IMR-90 (cell line): ENCODE results near the gene LATS2. TPM values are rescaled to one million over a fixed set of nuclear protein-coding genes. Genes with fewer than 3 reads are reported as not detected.

ENCODE experiments used
- ATAC-seq: fragments of 200-7000 bp; cut with Tn5 transposase; 2 replicates; pipeline ENCODE4 v1.9.1; 2020; ENCODE audit warnings: low read depth, mild to moderate bottlenecking, moderate library complexity
- BruUV-seq: library from RNA; stranded (reverse); fragments of 400-500 nt; replicated peaks from 2 replicates; lab custom pipeline; 2021; lab: Mats Ljungman, UMichigan
- CTCF ChIA-PET: fragments of 300-600 bp; formaldehyde crosslinking; extraction: SDS; loops from one replicate; lab custom pipeline; 2021; ENCODE audit warnings: antibody characterized with exemption; lab: Yijun Ruan, JAX
- POLR2A ChIA-PET: fragments of 300-600 bp; sonication (Branson Sonifier 250); formaldehyde crosslinking; loops from one replicate; lab custom pipeline; 2022; ENCODE audit warnings: antibody characterized with exemption; ENCODE audit not compliant: unreplicated experiment; lab: Charles Lee
- DNase-seq: peaks from one replicate; pipeline ENCODE4 v3.0.0; 2013
- H2AFZ ChIP-seq: replicated peaks from 2 replicates; pipeline ENCODE3; 2013; ENCODE audit warnings: low read length, mild to moderate bottlenecking; ENCODE audit not compliant: poor library complexity
- H2AK5ac ChIP-seq: 2 replicates; pipeline ENCODE4 v1.6.1; 2013; ENCODE audit warnings: low read depth, low read length, inconsistent platforms
- H2AK9ac ChIP-seq: replicated peaks from 2 replicates; pipeline ENCODE3; 2013; ENCODE audit warnings: mild to moderate bottlenecking, low read depth, low read length, moderate library complexity; ENCODE audit not compliant: poor library complexity
- H2BK120ac ChIP-seq: 2 replicates; pipeline ENCODE4 v1.6.1; 2013; ENCODE audit warnings: low read depth, low read length, inconsistent platforms
- H2BK15ac ChIP-seq: 3 replicates; pipeline ENCODE4 v1.6.1; 2013; ENCODE audit warnings: low read depth, low read length, inconsistent platforms
- H2BK20ac ChIP-seq: 2 replicates; pipeline ENCODE4 v1.6.1; 2013; ENCODE audit warnings: low read depth, mild to moderate bottlenecking, inconsistent platforms, low read length, moderate library complexity
- H2BK5ac ChIP-seq: 2 replicates; pipeline ENCODE4 v1.6.1; 2013; ENCODE audit warnings: mild to moderate bottlenecking, low read depth, low read length, inconsistent platforms; ENCODE audit not compliant: poor library complexity, severe bottlenecking
- H3K14ac ChIP-seq: replicated peaks from 2 replicates; pipeline ENCODE4 v1.6.1; 2013; ENCODE audit warnings: low read depth, low read length, inconsistent platforms
- H3K18ac ChIP-seq: 2 replicates; pipeline ENCODE4 v1.6.1; 2013; ENCODE audit warnings: low read depth, low read length, control low read depth
- H3K23ac ChIP-seq: 2 replicates; pipeline ENCODE4 v1.6.1; 2013; ENCODE audit warnings: low read depth, low read length, inconsistent platforms
- H3K27ac ChIP-seq: 2 replicates; pipeline ENCODE4 v1.5.1; 2013; ENCODE audit warnings: mild to moderate bottlenecking, control low read depth, low read length; ENCODE audit not compliant: insufficient read depth
- H3K27me3 ChIP-seq: 2 replicates; pipeline ENCODE4 v1.6.1; 2013; ENCODE audit warnings: low read length; ENCODE audit not compliant: control insufficient read depth, insufficient read depth
- H3K36me3 ChIP-seq: 2 replicates; pipeline ENCODE4 v1.6.1; 2013; ENCODE audit warnings: low read length, mixed read lengths; ENCODE audit not compliant: control insufficient read depth, insufficient read depth
- H3K4ac ChIP-seq: 2 replicates; pipeline ENCODE4 v1.6.1; 2013; ENCODE audit warnings: low read depth, low read length, inconsistent platforms
- H3K4me1 ChIP-seq: 2 replicates; pipeline ENCODE4 v1.6.1; 2013; ENCODE audit warnings: low read length, mixed read lengths; ENCODE audit not compliant: control insufficient read depth, insufficient read depth
- H3K4me2 ChIP-seq: 2 replicates; pipeline ENCODE4 v1.6.1; 2013; ENCODE audit warnings: low read depth, mild to moderate bottlenecking, control low read depth, low read length, moderate library complexity
- H3K4me3 ChIP-seq: 2 replicates; pipeline ENCODE4 v1.5.1; 2013; ENCODE audit warnings: low read depth, mild to moderate bottlenecking, control low read depth, low read length, moderate library complexity; ENCODE audit not compliant: insufficient read depth
- H3K56ac ChIP-seq: 2 replicates; pipeline ENCODE4 v1.6.1; 2013; ENCODE audit warnings: low read length, inconsistent platforms; ENCODE audit not compliant: insufficient read depth; ENCODE audit errors: extremely low read depth
- H3K79me1 ChIP-seq, 2 experiments: 2 replicates each; pipeline ENCODE4 v1.6.1; 2013; ENCODE audit warnings: low read length in 2 of 2, inconsistent platforms in 1 of 2, low read depth in 1 of 2
- H3K9ac ChIP-seq: 2 replicates; pipeline ENCODE4 v1.6.1; 2013; ENCODE audit warnings: low read depth, low read length, control low read depth
- H3K9me1 ChIP-seq: 2 replicates; pipeline ENCODE4 v1.6.1; 2013; ENCODE audit warnings: low read length, inconsistent platforms; ENCODE audit not compliant: insufficient read depth
- H3K9me3 ChIP-seq: 2 replicates; pipeline ENCODE4 v1.6.1; 2013; ENCODE audit warnings: low read length; ENCODE audit not compliant: control insufficient read depth, insufficient read depth
- H4K20me1 ChIP-seq: 2 replicates; pipeline ENCODE4 v1.6.1; 2013; ENCODE audit warnings: low read length, inconsistent platforms; ENCODE audit not compliant: insufficient read depth
- H4K5ac ChIP-seq: 2 replicates; pipeline ENCODE4 v1.6.1; 2013; ENCODE audit warnings: mild to moderate bottlenecking, low read depth, low read length, control low read depth
- H4K8ac ChIP-seq, 2 experiments: 2 replicates each; pipeline ENCODE4 v1.6.1; 2013; ENCODE audit warnings: low read depth in 2 of 2, low read length in 2 of 2, control low read depth in 1 of 2, inconsistent platforms in 1 of 2
- H4K91ac ChIP-seq: 2 replicates; pipeline ENCODE4 v1.6.1; 2013; ENCODE audit warnings: low read depth, low read length, inconsistent platforms; ENCODE audit not compliant: insufficient read depth
- CHD1 ChIP-seq: IDR thresholded peaks from 2 replicates; pipeline ENCODE4 v1.6.1; 2012; ENCODE audit warnings: low read depth, low read length, improper control_type of control experiment
- FOS ChIP-seq: fragments of 150-350 bp; IDR thresholded peaks from 2 replicates; pipeline ENCODE4 v1.6.1; 2016; ENCODE audit warnings: low read depth, low read length
- MAFK ChIP-seq: IDR thresholded peaks from 2 replicates; pipeline ENCODE4 v1.6.1; 2012; ENCODE audit warnings: low read depth, low read length, improper control_type of control experiment
- MAZ ChIP-seq: IDR thresholded peaks from 2 replicates; pipeline ENCODE4 v1.6.1; 2012; ENCODE audit warnings: low read depth, mild to moderate bottlenecking, low read length, improper control_type of control experiment, moderate library complexity, borderline replicate concordance
- MXI1 ChIP-seq: IDR thresholded peaks from 2 replicates; pipeline ENCODE4 v1.6.1; 2012; ENCODE audit warnings: low read depth, mild to moderate bottlenecking, low read length, moderate library complexity, borderline replicate concordance
- WGBS, 2 experiments: methylation state at CpG; one replicate each; pipeline versions ENCODE4 v1.1.5 to v1.1.7; 2013; ENCODE audit warnings: missing lambda C conversion rate in 2 of 2; ENCODE audit not compliant: insufficient read length in 1 of 2; ENCODE audit errors: extremely low coverage in 2 of 2; 5-methylcytosine and 5-hydroxymethylcytosine counted together
- dilution Hi-C: fragments of 300-500 bp; cut with HindIII; formaldehyde crosslinking; loops from one replicate; pipeline ENCODE4 v1.14.3; 2018; ENCODE audit warnings: low sequenced_read_pairs; ENCODE audit not compliant: unreplicated experiment
- in situ Hi-C: fragments of 300-500 bp; cut with MboI; formaldehyde crosslinking; loops from 3 replicates; pipeline ENCODE4 v1.14.3; 2019; ENCODE audit warnings: low sequenced_read_pairs, inconsistent platforms, mixed read lengths
- intact Hi-C: fragments of 100-400 bp; cut with micrococcal nuclease; formaldehyde crosslinking; loops from 2 replicates; pipeline ENCODE4 v1.10.0; 2022
- polyA plus RNA-seq, 3 experiments: library from polyadenylated mRNA; depleted of rRNA; stranded (reverse); fragments of >200 nt; gene quantifications; 2 replicates each; pipeline ENCODE4 v1.2.3, GENCODE V29; 2012; ENCODE audit warnings: low replicate concordance in 1 of 3
- total RNA-seq: library from RNA; depleted of rRNA; stranded (reverse); fragments of >200 nt; gene quantifications from 2 replicates; pipeline ENCODE4 v1.2.3, GENCODE V29; 2012

LATS2 gene
- total and polyA plus RNA-seq, 2 of the 4 experiments (the other 2 are of a cell fraction): 12.7 to 22.4 TPM

- TF ChIP-seq CHD1 (no peak), MXI1 (no peak), MAZ (no peak)
Observed at GRCh38 chr13:21001471-21001870, 59.9 kb downstream of the LATS2 start (continued).

GRCh38 chr13:21000647-21001046 lies 60.7 kb downstream of the LATS2 start:
- H2BK120ac ChIP-seq: no peak overlapping the region
- no CpG with 5 or more reads among the region's 1 CpG for WGBS, 2 experiments
- H3K4me1 ChIP-seq: peaks cover 16% of the 10 kb centered on the region
- no peak overlapping the region for H2BK5ac ChIP-seq
- in situ Hi-C loops: no loop called here
- no peak overlapping the region for H4K5ac ChIP-seq
- H3K4me2 ChIP-seq: no peak overlapping the region
- H3K9me1 ChIP-seq: peaks cover 24% of the 10 kb centered on the region
- no peak overlapping the region for H2AK5ac ChIP-seq
- ChIA-PET POLR2A (no interaction called here), CTCF (no interaction called here)
- no peak overlapping the region for H4K91ac ChIP-seq
- H3K4ac ChIP-seq: no peak overlapping the region
- no peak overlapping the region for H4K8ac ChIP-seq
- no TSS peak for BruUV-seq
- no peak overlapping the region for H3K27ac ChIP-seq
- H3K18ac ChIP-seq: no peak overlapping the region
- H3K9me3 ChIP-seq: peaks cover 4% of the 10 kb centered on the region; the same call in 1 of the 2 replicates
- no peak overlapping the region for H3K9ac ChIP-seq
- peaks cover 14 to 72% of the 10 kb centered on the region in 2 experiments for H3K79me1 ChIP-seq
- peaks cover 46% of the 10 kb centered on the region for H4K20me1 ChIP-seq
- no peak overlapping the region for H3K56ac ChIP-seq
- no peak overlapping the region for H2BK15ac ChIP-seq
- ATAC-seq (no peak), DNase-seq (no peak)
- H3K27me3 ChIP-seq: no peaks in the 10 kb centered on the region
- no peak overlapping the region for H2AFZ ChIP-seq
- no peak overlapping the region for H3K23ac ChIP-seq
- H2BK20ac ChIP-seq: no peak overlapping the region
- intact Hi-C loops: no loop called here
- dilution Hi-C loops: no loop called here
- H3K14ac ChIP-seq: no peak overlapping the region
- no peak overlapping the region for H2AK9ac ChIP-seq
- H3K4me3 ChIP-seq: no peak overlapping the region
- TF ChIP-seq MAFK (peak; percentile 60), FOS (no peak)
- H3K36me3 ChIP-seq: peaks cover 15% of the 10 kb centered on the region
